Tracheal epithelial cell (primary cell): Measurements from ENCODE around the gene ELP2. TPM values are rescaled to one million over a fixed set of nuclear protein-coding genes. Genes with fewer than 3 reads are reported as not detected.

Experiments used
- total RNA-seq: library from RNA; depleted of rRNA; stranded (reverse); fragments of >200 nt; gene quantifications from 2 replicates; pipeline ENCODE4 v1.2.1, GENCODE V29; 2014

The ELP2 gene, protein sequence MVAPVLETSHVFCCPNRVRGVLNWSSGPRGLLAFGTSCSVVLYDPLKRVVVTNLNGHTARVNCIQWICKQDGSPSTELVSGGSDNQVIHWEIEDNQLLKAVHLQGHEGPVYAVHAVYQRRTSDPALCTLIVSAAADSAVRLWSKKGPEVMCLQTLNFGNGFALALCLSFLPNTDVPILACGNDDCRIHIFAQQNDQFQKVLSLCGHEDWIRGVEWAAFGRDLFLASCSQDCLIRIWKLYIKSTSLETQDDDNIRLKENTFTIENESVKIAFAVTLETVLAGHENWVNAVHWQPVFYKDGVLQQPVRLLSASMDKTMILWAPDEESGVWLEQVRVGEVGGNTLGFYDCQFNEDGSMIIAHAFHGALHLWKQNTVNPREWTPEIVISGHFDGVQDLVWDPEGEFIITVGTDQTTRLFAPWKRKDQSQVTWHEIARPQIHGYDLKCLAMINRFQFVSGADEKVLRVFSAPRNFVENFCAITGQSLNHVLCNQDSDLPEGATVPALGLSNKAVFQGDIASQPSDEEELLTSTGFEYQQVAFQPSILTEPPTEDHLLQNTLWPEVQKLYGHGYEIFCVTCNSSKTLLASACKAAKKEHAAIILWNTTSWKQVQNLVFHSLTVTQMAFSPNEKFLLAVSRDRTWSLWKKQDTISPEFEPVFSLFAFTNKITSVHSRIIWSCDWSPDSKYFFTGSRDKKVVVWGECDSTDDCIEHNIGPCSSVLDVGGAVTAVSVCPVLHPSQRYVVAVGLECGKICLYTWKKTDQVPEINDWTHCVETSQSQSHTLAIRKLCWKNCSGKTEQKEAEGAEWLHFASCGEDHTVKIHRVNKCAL
- 70.4 and 84.8 TPM in 2 replicates for total RNA-seq

GRCh38 chr18:36129300-36130038 lies at the start of gene ELP2, which contains the start of gene SLC39A6:
Gene ELP2 (plus strand): TSS chr18:36129899. CDS start chr18:36129934, 35 bp downstream.
Gene SLC39A6 (minus strand): TSS chr18:36129340. CDS start chr18:36127007, 2,333 bp downstream.

GRCh38 chr18:36187193-36187825 lies 57.6 kb downstream of the ELP2 start, which contains the start of gene MOCOS:
Gene MOCOS (plus strand): TSS chr18:36187497. CDS start chr18:36187540, 43 bp downstream.

Other genes with a start within 250 kb of the ELP2 start
- 76.1 and 98.0 TPM in 2 replicates for gene RPRD1A, start 62.3 kb upstream of the ELP2 start, total RNA-seq
- gene SLC39A6, start 559 bp upstream of the ELP2 start, total RNA-seq, result 177 and 191 TPM in 2 replicates
- 15.9 and 32.6 TPM in 2 replicates for gene MOCOS, start 57.6 kb downstream of the ELP2 start, total RNA-seq
- 14.7 and 20.5 TPM in 2 replicates for gene FHOD3, start 167.8 kb downstream of the ELP2 start, total RNA-seq